ENCODE measurements around the gene EEF1E1. TPM values are rescaled to one million over a fixed set of nuclear protein-coding genes. Genes with fewer than 3 reads are reported as not detected.

EEF1E1 gene
- total RNA-seq, 1 experiment from 2014 or later, result 147 TPM

DNA sequence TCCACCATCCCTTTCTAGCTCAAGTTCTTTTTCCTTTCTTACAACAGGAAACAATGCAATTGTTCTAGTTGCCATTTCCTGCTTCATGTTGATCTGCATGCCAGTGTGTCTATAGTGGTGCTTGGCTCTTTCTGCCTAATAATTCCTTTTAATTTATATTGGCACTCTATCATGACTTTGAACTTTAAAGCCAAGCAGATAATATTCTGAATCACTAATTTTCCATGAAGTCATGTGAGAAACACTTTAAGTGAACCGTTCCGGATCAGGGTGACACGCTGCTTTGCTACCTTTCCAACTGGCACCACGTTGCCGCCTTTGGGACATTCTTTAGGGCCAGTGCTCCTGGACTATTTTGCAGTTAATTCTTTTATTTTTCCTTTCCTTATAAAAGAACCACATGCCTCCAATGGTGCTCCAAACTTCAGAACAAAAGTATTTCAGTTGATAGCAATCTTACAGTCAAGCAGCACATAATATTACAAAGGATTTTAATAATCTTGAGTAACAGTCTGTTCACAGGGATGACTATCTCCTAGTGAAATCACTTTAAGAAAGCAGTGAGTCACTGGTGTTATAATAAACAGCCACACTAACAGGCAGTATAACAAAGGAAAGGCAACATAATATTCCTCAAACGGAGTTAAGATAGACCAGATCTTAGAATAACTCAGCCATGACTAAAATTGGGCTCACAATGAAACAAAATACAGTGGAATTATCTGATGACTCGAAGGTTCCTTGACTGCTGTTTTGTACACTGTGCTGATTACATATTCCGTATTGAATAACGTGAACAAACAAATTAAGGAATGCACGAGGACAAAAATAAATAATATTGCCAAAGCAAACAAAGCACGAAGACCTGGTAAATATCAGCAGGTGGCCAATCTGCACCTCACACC is 19.1 kb downstream of the EEF1E1 start:
- peak; percentile 82 for DNase-seq (ENCODE audit: low spot score)
- Histone ChIP-seq H3K36me3 (ENCODE audit: insufficient read depth, low read length, poor library complexity, severe bottlenecking) (peaks cover 32% of the 10 kb centered on the region), H3K4me1 (ENCODE audit: insufficient read depth, low read length, poor library complexity, severe bottlenecking) (peaks cover 50% of the 10 kb centered on the region), H3K27me3 (replicated peaks; ENCODE audit: insufficient read depth, low read depth, low read length, poor library complexity) (no peaks in the 10 kb centered on the region), H3K4me3 (ENCODE audit: low read depth, low read length, poor library complexity, severe bottlenecking) (no peak overlapping the region), H3K27ac (ENCODE audit: low read depth, low read length, poor library complexity, severe bottlenecking) (peak overlapping the region; percentile 77), H3K9me3 (ENCODE audit: low read depth, low read length, poor library complexity, severe bottlenecking) (no peaks in the 10 kb centered on the region)
- intact Hi-C loops (cut with micrococcal nuclease; ENCODE audit: unreplicated experiment), result loop anchor here (1.0 kb wide), 1 partner anchor 239 kb away; no protein-coding TSS in a partner anchor
- CTCF ChIA-PET, result no interaction called here
- BruUV-seq (replicated peaks), result no TSS peak
- POLR2A ChIA-PET (ENCODE audit: low non-redundant PET), result no interaction called here
- TF ChIP-seq, protein P1, sequence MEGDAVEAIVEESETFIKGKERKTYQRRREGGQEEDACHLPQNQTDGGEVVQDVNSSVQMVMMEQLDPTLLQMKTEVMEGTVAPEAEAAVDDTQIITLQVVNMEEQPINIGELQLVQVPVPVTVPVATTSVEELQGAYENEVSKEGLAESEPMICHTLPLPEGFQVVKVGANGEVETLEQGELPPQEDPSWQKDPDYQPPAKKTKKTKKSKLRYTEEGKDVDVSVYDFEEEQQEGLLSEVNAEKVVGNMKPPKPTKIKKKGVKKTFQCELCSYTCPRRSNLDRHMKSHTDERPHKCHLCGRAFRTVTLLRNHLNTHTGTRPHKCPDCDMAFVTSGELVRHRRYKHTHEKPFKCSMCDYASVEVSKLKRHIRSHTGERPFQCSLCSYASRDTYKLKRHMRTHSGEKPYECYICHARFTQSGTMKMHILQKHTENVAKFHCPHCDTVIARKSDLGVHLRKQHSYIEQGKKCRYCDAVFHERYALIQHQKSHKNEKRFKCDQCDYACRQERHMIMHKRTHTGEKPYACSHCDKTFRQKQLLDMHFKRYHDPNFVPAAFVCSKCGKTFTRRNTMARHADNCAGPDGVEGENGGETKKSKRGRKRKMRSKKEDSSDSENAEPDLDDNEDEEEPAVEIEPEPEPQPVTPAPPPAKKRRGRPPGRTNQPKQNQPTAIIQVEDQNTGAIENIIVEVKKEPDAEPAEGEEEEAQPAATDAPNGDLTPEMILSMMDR (conservative IDR thresholded peaks at IDR 0.05; ENCODE audit: low read depth, low read length), result no peak
- no peak for TF ChIP-seq EZH2 (IDR thresholded peaks at IDR 0.05; ENCODE audit: borderline replicate concordance, low read depth, low read length, poor library complexity, severe bottlenecking)

DNA sequence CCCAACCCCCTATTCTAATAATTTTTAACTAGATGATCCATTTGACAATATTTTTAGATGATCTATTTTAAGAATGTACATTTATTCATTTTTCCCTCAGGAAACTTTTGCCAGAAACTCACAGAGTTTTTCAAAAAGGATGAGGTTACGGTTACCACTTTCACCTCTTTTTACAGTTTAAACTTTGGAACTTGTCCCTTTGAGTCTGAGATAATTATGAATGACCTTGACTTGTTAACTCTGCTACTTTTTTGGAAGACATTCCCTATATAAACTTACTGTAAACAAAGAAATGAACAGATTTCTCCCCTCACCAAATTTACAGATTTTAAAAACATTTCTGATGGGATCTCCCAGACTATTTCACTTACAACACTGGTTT is 19.8 kb downstream of the EEF1E1 start:
- BruUV-seq (replicated peaks), result no TSS peak

DNA sequence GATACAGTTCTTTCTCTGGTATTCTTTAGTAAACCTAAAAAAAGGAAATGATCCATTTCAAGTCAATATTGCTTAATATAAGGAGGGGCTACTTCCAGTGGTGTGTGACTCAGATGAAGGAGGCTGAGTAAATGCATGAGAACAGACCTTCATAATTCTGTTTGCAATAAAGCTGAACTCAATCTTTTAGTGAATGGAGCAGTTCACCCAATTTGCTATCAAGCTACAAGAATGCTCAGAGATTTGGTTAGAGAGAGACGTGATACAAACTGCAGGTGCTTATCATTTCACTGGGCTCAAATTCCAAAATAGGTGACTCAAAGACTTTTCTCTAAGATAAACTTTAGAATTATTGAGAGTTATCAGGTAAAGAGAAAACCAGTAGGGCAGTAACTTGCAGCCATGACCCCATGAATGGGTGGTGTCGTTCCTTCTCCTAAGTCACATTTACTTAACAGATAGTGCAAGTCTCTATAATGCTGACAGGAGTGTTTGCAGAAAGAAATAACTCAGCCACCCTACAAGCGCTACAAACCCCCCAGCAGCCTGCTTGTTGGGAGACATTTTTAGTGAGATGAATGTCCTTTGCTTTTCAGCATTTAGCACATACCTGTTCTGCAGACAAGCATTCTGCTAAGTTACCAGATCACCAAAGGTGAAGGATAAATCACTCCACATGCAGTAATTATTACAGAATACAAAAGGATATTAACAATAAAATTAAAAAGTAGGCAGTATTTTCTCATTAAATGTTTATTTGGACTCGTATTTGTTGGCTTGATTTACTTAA is 21.8 kb downstream of the EEF1E1 start:
- H3K9me3 ChIP-seq (ENCODE audit: low read depth, low read length, poor library complexity, severe bottlenecking), result no peaks in the 10 kb centered on the region
- no peak for TF ChIP-seq EZH2 (IDR thresholded peaks at IDR 0.05; ENCODE audit: borderline replicate concordance, low read depth, low read length, poor library complexity, severe bottlenecking)
- TF ChIP-seq, protein P1 (conservative IDR thresholded peaks at IDR 0.05; ENCODE audit: low read depth, low read length), result no peak
- peaks cover 39% of the 10 kb centered on the region for H3K4me1 ChIP-seq (ENCODE audit: insufficient read depth, low read length, poor library complexity, severe bottlenecking)
- ChIA-PET CTCF (no interaction called here), POLR2A (ENCODE audit: low non-redundant PET) (no interaction called here)
- intact Hi-C loops (cut with micrococcal nuclease; ENCODE audit: unreplicated experiment), result no loop called here
- DNase-seq (ENCODE audit: low spot score), result peak; percentile 24
- no peak overlapping the region for H3K27ac ChIP-seq (ENCODE audit: low read depth, low read length, poor library complexity, severe bottlenecking)
- peaks cover 17% of the 10 kb centered on the region for H3K36me3 ChIP-seq (ENCODE audit: insufficient read depth, low read length, poor library complexity, severe bottlenecking)
- H3K4me3 ChIP-seq (ENCODE audit: low read depth, low read length, poor library complexity, severe bottlenecking), result no peak overlapping the region
- BruUV-seq (replicated peaks), result no TSS peak
- no peaks in the 10 kb centered on the region for H3K27me3 ChIP-seq (replicated peaks; ENCODE audit: insufficient read depth, low read depth, low read length, poor library complexity)

More for the DNA sequence above, 19.8 kb downstream of the EEF1E1 start:
- intact Hi-C loops (cut with micrococcal nuclease; ENCODE audit: unreplicated experiment), result no loop called here
- H3K4me3 ChIP-seq (ENCODE audit: low read depth, low read length, poor library complexity, severe bottlenecking), result no peak overlapping the region
- DNase-seq (ENCODE audit: low spot score), result no peak
- ChIA-PET POLR2A (ENCODE audit: low non-redundant PET) (no interaction called here), CTCF (no interaction called here)
- no peaks in the 10 kb centered on the region for H3K27me3 ChIP-seq (replicated peaks; ENCODE audit: insufficient read depth, low read depth, low read length, poor library complexity)
- peaks cover 26% of the 10 kb centered on the region for H3K36me3 ChIP-seq (ENCODE audit: insufficient read depth, low read length, poor library complexity, severe bottlenecking)
- peak overlapping the region; percentile 77 for H3K27ac ChIP-seq (ENCODE audit: low read depth, low read length, poor library complexity, severe bottlenecking)
- TF ChIP-seq, protein P1 (conservative IDR thresholded peaks at IDR 0.05; ENCODE audit: low read depth, low read length), result no peak
- no peak for TF ChIP-seq EZH2 (IDR thresholded peaks at IDR 0.05; ENCODE audit: borderline replicate concordance, low read depth, low read length, poor library complexity, severe bottlenecking)
- H3K4me1 ChIP-seq (ENCODE audit: insufficient read depth, low read length, poor library complexity, severe bottlenecking), result peaks cover 50% of the 10 kb centered on the region
- no peaks in the 10 kb centered on the region for H3K9me3 ChIP-seq (ENCODE audit: low read depth, low read length, poor library complexity, severe bottlenecking)
